ENCODE data around the gene RCOR2.

RCOR2 gene

DNA sequence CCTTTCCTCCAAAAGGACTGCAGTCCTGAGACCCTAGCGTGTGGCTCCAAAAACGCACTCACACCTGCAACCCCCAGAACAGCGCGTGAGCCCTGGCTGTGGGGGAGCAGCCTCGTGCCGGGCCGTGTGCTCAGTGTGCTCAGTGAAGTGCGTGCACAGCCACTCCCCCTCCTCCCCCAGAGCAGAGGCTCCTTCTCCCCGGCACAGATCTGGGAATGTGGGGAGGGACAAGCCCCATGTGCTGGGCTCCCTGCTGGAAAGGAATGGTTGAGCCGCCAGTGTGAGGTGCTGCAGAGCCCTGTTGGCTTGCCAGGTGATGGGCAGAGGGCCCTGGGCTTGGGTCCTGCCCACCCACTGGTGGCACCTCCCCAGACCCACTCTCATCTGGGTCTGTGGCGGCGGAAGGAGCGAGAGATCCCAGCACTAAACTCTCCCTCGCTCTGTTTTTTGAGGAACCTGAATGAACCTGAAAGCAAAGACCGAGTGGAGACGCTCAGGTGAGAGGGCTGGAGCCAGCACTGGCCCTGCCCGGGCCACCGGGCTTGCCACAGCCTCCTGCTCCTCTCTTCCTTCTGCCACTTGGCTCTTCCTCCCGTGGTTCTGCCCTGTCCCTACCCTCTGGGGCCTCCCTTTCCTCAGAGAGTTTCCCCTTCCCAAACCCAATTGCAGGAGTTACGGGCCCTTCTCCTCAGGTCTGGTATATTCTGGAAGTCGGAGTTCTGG is 9.0 kb downstream of the RCOR2 start:
- no peak for DNase-seq (ENCODE audit: low read depth in 2 of 2)

DNA sequence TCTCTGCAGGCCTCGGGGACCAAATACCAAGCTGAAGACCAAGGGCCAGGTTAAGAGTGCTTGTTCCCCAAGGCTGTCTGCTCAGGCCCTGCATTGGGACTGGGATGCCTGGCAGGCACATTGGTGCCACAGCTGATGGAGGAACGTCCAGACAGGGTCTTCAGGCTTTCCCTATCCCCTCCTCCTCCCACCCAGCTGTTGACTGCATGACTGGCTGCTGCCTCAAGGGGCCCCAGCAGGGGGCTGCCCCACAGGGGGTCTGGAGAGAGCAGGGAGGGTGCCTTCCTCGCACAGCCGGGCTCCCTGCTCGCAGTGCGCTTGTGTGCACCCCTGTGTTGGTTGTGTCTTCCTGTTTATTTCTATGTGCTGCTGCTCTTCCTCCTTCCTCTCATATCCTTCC is 9.9 kb downstream of the RCOR2 start:
- DNase-seq (ENCODE audit: low read depth in 2 of 2), result no peak

DNA sequence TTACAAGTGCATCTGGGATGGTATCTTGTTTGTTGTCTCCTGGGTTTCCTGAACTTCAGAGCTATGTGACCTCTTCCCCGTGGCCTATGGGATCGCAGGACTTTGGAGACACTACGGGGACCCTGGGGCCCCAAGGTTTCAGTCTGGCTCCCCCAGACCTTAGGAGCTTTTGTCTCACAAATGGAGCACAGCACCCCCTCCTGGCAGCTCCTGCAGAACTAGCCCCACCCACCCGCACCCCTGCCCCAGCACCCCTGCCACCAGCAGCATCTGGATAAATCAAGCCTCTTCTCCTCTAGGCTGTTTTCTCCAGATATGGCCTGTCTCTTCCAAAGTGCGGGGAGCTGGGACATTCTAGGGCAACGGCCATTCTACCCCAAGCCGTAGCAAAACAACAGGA is 10.4 kb downstream of the RCOR2 start:
- DNase-seq (ENCODE audit: low read depth in 2 of 2), result no peak

DNA sequence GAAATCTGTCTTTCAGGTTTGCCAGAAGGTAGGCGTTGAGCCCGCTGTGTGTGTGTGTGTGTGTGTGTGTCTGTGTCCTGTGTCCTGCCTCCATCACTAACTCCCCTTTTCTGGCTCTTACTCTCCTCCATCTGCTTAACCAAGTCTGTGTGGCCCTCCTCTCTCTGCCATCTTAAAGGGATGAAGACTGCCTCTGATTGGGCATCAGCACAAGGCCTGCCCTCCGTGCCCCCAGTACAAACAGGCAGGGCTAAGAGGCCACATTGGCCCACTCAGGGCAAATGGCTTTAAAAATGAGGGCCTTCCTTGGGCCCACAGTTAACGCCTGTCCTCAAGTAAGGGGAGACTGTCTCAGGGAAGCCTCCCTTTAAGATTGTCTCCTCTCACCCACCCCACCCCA is 10.9 kb downstream of the RCOR2 start:
- DNase-seq (ENCODE audit: low read depth in 2 of 2), result no peak

DNA sequence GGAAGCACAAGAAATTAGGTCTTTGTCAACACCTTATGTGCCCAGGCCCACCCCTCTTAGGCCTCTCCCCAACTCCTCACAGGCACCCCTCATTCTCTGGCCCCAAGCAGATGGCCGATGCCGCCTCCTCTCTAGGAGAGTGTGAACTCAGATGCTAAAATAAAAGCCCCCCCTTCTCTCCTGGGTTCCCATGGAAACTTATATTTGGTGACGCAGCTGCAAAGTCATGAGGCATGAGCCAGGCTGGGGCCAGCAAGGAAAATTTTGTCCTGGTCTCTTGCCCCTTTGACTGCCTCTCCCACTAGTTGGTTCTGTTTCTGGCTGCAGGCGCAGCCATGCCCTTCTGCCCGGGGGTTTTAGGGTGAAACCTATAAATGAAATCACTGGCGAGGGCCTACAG is 11.8 kb downstream of the RCOR2 start:
- no peak for DNase-seq (ENCODE audit: low read depth in 2 of 2)

DNA sequence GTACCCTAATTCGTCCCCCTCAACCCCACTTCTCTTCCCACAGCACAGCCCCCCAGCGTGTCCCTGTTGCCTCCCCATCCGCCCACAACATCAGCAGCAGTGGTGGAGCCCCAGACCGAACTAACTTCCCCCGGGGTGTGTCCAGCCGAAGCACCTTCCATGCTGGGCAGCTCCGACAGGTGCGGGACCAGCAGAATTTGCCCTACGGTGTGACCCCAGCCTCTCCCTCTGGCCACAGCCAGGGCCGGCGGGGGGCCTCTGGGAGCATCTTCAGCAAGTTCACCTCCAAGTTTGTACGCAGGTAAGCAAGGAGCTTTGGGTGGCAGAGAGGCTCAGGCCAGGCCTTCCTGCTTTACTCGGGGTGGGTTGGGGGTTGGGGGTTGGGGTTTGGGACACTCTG is 12.2 kb downstream of the RCOR2 start:
- no peak for DNase-seq (ENCODE audit: low read depth in 2 of 2)

DNA sequence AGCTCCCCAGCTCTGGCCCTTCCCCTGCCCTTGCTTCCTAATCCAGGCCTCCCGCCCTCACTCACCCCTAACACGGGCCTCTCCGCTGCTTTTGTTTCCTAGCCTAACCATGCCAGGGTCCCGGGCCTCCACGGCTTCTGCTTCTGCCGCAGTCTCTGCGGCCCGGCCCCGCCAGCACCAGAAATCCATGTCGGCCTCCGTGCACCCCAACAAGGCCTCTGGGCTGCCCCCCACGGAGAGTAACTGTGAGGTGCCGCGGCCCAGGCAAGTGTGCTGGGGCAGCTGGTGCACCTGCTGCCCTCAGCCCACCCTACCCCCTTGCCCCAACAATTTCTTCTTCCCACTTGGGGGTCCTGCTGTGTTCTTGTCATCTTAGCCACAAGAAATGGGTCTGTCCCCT is 13.1 kb downstream of the RCOR2 start:
- no peak for DNase-seq (ENCODE audit: low read depth in 2 of 2)

DNA sequence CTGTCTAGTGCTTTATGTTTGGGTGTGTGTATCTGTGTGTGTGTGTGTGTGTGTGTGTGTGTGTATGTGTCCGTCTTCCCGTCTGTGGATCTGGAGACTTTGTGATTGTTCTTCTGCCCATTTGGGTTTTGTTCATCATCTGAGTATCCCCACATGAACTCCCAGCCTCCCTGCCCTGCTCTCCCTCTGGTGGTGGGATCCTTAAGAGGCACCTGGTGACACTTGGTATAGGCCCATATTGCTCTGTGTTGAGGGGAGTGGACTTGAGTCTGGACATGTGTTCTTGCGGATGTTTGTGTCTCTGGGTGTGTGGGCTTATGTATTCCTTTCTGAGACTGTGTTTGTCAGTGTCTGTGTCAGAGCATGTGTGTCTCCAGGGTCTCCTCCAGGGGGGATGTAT is 15.3 kb downstream of the RCOR2 start:
- no peak for DNase-seq (ENCODE audit: low read depth in 2 of 2)

DNA sequence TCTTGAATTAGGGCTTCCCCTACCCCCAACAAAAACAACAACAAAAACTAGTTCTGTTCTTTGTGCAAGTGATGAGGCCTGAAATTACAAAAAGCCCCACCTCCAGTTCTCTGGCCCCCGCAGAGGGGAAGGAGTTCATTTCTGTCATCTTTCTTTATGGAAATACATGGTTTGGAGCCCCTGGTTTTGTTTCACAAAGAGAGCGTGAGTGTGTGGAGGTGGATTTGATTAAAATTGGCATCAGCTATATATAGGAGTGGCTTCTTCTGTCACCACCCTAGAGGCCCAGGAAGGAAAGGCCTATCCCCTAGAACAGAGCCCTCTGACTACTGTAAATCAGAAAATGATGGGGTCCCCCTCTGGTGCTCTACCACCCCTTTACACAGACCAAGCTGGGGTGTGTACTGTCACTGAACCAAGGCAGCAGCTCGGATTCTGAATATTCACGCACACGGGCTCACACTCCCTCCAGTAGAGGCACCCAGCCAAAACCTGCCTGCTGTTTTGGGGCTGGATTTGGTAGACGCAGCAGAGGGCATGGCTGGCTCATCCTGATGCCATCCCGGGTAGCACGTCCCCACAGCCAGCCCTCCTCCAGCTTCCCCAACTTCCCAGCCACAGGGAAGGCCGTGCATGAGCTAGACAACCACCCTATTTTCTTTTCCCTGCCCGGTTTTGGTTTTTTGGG is 19.4 kb downstream of the RCOR2 start:
- no peak for DNase-seq (ENCODE audit: low read depth in 2 of 2)

DNA sequence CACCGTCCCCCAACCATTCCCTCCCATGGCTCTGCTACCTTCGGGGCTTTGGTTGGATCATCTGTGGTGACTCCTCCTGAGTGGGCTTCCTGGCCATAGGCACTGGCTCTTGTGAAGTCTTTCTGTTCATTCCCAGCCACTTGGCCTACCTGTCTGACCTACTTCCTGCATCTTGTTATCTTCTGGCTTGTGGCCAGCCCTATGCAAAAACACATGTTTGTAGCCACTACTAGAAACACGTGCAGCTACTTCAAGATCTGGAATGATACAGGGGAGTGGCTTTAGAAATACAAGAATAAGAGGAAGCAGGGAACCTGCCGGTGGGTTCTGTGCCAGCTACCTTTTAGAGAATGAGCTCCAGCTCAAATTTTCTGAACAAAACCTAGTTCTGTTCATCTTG is 20.9 kb downstream of the RCOR2 start:
- no peak for DNase-seq (ENCODE audit: low read depth in 2 of 2)

DNA sequence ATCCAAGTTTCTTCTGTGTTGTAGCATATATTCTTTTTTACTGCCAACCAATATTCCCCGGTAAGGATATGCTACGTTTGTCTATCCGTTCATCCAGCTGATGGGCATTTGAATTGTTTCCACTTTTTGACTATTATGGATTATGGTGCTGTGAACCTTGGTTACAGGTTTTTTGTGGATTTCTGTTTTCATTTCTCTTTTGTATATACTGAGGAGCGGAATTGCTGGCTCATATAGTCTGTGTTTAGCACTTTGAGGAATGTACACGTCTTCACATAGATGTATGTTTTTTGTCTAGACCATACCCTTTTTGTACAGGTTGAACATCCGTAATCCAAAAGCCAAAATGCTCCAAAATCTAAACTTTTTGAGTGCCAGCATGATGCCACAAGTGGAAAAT is 23.6 kb downstream of the RCOR2 start:
- DNase-seq (ENCODE audit: low read depth in 2 of 2), result no peak

DNA sequence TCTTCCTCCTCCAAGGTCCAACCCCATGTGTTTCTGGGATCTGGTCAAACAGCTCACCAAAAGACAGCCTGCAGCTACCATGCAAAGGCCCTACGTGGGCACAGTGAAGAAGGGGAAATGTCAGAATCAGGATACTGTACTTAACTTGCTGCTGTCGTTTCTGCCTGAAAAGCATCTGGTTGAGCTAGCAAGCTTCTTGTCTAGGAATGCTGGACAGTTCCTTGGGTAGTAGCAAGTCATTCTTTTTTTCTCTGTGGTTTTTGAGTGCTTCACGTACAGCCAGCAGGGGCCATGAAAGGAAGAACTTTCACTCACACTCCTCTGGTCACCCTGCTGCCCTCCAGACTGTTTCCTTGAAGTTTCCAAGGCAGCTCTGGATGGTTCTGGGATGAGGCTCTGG is 24.7 kb downstream of the RCOR2 start:
- DNase-seq (ENCODE audit: low read depth in 2 of 2), result no peak

DNA sequence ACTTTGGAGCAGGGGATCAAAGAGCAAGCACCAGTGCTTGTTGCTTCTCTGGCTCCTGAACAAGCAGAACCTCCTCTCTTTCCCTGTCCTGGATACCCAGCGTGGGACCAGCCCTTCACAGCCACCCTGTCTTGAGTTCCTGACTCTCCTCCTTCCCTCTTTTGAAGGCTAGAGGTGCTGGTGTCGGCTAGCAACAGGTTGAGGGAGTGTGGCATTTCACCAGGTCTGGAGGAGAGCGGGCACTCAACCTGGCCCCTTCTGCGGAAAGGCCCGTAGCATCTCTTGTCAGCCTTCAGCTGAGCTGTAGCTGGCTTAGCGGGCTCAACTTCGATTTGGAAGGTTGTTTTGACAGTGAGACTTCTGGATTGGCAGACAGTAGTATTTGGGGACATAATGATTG is 26.6 kb downstream of the RCOR2 start:
- DNase-seq (ENCODE audit: low read depth in 2 of 2), result no peak

DNA sequence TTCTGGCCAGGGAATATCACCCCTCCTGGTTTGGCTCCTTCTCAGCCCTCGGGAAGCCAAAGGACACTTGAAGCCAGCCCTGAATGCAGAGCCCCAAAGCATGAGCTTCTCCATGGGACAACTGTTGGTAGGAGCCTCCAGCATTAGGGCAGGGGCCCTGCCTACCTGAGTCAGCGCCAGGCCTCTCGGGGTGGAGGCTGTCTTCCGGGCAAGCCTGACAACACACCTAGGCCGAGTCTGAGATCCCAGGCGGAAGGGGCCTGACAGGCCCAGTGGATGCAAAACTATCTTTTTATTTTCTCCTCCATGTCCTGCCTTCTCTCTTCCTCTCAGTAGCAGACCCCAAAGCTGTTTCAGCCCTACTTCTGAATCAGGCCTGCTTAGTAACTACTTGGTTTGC is 27.6 kb downstream of the RCOR2 start:
- DNase-seq (ENCODE audit: low read depth in 2 of 2), result no peak

DNA sequence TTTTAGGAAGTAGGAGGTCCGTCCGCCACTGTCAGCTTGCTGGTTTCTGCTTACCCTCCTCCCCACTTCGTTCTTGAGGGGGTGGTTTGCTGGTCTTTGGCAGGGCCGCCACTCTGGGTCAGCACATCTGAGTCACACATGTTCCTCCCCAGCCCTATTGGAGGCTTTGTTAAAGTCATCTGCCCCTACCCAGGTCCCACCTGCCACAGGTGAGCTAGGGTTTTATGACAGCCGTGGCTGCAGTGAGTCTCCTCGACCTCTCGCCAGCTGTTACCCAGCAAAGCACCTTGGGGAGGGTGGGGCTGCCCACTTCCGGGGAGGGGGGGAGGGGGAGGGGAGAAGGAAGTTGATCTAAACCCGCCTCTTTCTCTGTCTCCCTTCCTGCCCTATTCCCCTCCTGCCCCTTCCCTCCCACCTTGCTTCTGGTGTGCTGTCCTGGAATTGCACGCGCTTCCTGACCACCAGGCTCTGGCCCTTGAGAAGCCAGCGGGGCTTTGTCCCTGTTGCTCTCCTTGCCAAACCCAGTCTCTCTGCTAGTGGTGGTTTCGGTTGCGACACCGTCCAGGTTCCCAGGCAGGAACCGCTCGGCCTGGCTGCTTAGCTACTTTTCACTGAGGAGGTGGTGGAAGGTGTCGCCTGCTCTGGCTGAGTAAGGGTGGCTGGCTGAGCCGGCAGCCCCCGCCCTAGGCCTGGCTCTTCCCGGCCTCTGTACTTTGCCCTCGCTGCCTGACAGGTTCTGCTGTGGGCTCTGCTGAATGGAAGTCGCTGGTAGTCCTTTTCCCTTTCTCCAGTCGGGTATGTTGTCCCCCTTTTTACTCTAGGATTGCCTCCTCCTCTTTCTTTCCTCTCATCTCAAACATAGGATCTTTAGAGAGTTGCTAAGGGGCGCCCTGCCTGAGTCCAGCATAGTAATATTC is 28.5 kb downstream of the RCOR2 start:
- DNase-seq (ENCODE audit: low read depth in 2 of 2), result peak; percentile 28 to 33

DNA sequence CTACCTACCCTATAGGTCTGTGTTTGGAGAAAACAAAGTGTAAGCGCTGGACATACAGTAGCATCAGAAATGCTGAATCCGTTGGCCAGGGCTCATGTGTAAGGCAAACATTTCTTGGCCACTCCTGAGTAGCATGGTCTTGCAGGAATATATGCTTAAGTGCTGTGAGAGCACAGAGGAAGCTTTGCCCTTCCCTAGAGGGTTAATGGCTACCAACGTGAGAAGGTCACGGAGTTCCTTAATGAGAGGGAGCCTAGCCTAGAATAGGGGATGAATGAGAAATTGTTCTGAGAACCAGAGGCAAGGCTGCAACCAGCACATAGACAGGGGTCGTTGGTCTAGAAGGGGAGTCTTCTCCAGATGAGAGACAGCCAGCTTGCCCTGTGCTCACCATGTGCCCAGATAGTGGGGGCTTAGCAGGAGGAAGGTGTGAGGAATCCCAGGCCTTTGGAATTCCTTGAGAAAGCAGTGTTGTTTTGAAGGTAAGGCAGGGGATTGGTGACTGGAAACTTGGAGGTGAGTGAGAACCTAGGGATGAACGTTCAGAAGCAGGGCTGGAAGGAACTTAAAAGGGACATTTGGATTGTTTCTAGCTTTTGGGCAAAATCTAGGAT is 29.5 kb downstream of the RCOR2 start:
- no peak for DNase-seq (ENCODE audit: low read depth in 2 of 2)

DNA sequence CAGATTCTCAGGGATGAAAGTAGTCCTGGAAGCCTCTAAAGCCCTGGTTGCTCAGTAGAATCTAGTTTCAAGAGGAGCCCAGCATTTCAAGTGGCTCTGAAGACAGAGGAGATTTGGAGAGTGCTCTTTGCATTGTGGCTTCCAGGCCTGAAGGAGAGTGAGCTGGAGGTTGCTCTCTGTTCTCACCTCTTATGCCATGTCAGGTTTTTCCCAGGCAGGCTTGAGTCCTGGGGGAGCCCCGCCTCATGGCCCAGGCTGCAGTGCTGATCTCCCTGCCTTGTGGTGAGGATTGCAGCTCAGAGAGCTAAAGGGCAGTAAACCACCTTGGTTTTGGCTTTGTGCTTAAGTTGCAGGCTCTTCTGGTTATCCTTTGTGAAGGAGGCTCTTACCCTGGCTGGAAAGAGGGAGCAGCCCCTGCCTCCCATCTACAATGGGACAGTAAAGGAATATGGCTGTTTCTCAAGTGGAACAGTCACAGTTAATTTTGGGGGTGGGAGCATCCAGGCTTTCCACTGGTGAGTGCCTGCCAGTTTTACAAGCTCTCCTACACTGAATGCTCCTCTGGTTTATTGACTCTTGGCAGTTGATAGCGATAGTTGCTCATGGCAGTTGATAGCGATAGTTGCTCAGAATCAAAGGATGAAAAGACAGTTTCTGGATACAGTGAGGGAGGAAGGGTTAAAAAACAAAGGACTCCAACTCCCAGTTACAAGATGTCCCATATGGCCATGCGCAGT is 32.6 kb downstream of the RCOR2 start:
- no peak for DNase-seq (ENCODE audit: low read depth in 2 of 2)

DNA sequence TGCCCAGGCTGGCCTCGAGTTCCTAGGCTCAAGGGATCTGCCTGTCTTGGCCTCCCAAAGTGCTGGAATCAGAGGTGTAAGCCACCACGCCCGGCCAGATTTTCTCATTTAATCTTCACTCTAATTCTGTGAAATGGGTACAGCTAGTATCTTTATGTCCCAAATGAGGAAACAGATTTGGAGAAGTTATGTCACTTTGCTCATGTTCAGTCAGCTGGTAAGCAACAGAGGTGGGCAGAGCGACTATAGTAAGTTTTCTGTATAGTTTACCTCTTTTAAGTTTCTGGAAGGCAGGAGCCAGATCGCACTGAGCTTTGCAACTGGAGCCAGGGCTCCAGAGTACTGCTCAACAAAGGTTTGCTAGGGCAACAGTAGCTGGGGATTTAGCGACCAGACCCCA is 33.2 kb downstream of the RCOR2 start:
- no peak for DNase-seq (ENCODE audit: low read depth in 2 of 2)

DNA sequence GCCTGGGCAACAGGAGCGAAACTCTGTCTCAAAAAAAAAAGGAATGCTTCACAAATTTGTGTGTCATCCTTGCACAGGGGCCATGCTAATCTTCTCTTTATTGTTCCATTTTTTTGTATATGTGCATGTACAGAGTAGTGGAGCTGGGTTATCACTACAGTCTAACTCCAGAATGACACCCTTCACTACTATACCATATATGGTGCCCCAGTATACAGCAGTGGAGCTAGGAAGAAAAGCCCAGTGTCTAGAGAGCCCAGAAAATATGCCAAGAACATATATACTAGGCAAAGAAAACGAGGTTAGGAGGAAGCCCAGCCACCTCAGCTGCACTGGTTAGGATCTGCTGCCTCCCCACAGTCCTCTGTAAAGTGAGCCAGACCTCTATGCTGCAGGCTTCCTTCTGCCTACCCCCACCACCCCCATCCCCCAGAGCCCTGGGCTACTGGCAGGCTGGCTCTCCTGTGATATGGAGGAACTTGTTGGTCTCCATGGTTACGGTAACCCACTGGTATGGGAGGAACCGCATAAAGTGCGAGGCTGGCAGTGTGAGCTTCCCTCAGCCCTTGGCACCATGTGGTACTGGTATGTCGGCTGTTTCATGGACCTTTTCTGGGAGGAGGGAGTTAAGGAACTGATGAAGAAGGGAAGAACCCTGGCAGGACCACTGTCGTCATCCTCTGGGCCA is 34.3 kb downstream of the RCOR2 start:
- no peak for DNase-seq (ENCODE audit: low read depth in 2 of 2)

DNA sequence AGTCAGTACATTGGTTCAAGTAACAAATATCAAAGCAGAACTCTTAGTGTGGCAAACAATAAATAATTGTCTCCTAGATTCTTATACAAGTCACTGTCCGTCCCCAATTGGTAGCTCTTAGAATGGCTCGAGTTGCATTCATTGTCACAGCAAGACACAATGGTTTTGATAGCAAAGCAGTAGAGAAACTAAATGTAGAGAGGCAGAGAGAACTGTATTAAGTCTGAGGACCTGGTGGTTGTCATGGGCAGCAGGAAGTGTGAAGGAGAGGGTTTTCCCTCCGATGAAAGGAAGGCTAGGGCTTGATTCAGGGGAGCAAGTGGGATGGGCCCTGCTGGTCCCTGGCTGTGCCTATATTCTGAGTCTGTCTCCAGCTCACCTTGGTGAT is 36.6 kb downstream of the RCOR2 start:
- DNase-seq (ENCODE audit: low read depth in 2 of 2), result no peak
